Measurements from ENCODE around the gene ZFY. TPM values are rescaled to one million over a fixed set of nuclear protein-coding genes. Genes with fewer than 3 reads are reported as not detected.

Gene ZFY
- total and polyA plus RNA-seq, 10 of the 15 experiments (the other 5 are each of a cell fraction or from before 2014, with no cell fraction given) = not detected

GRCh38 chrY:2936436-2936750 lies 1.2 kb downstream of the ZFY start (continued):
- TF ChIP-seq CHD4 (IDR thresholded peaks at IDR 0.05) (no peak), IRF4 (IDR thresholded peaks at IDR 0.05; ENCODE audit: low read depth, low read length) (no peak)

GRCh38 chrY:2937149-2937548 lies 2.0 kb downstream of the ZFY start:
- no TSS peak for BruUV-seq (replicated peaks)
- WGBS (ENCODE audit: insufficient coverage, insufficient replicate concordance, low lambda C conversion rate, missing lambda C conversion rate) = no CpG with 5 or more reads among the region's 19 CpGs
- Histone ChIP-seq H3K79me2 (ENCODE audit: control insufficient read depth, insufficient read depth, low read length) (no peaks in the 10 kb centered on the region), H4K20me1 (ENCODE audit: control insufficient read depth, insufficient read depth) (no peaks in the 10 kb centered on the region), H3K4me1 (ENCODE audit: control insufficient read depth, insufficient read depth, low read length) (no peaks in the 10 kb centered on the region), H3K36me3 (ENCODE audit: control insufficient read depth in 2 of 2, insufficient read depth in 2 of 2, low read length in 1 of 2) (no peaks in the 10 kb centered on the region), H3K9ac (ENCODE audit: control insufficient read depth, insufficient read depth, low read length) (no peak overlapping the region), H3K27ac (ENCODE audit: control insufficient read depth, insufficient read depth) (no peak overlapping the region), H3K4me2 (ENCODE audit: control insufficient read depth, insufficient read depth) (no peak overlapping the region), H3K9me3 (replicated peaks; ENCODE audit: control insufficient read depth, insufficient read depth, low read length) (no peaks in the 10 kb centered on the region), H3K4me3 (no peak overlapping the region), H2AFZ (ENCODE audit: control insufficient read depth, low read depth, low read length) (no peak overlapping the region), H3K27me3 (replicated peaks in 1 of 2; ENCODE audit: control insufficient read depth in 2 of 2, insufficient read depth in 2 of 2, low read length in 1 of 2) (no peaks in the 10 kb centered on the region)
- ATAC-seq (no peak), FAIRE-seq (no peak), DNase-seq (ENCODE audit: low read depth, low spot score) (no peak)
- RAD21 ChIA-PET (ENCODE audit: unreplicated experiment) = no interaction called here
- POLR2A ChIA-PET = no interaction called here
- intact Hi-C loops (cut with micrococcal nuclease; ENCODE audit: unreplicated experiment) (no loop called here), in situ Hi-C loops (cut with MboI) (no loop called here)
- TF ChIP-seq TBL1XR1 (IDR thresholded peaks at IDR 0.05; ENCODE audit: low read depth, low read length) (no peak), ETV6 (conservative IDR thresholded peaks at IDR 0.05 in 1 of 2, IDR thresholded peaks at IDR 0.05 in 1 of 2; ENCODE audit: borderline replicate concordance in 1 of 2, low read depth in 1 of 2) (no peak), EZH2 (IDR thresholded peaks at IDR 0.05; ENCODE audit: borderline replicate concordance, control insufficient read depth, low read depth, low read length) (no peak), CTCF (IDR thresholded peaks at IDR 0.05 in 2 of 3, conservative IDR thresholded peaks at IDR 0.05 in 1 of 3; ENCODE audit: control insufficient read depth in 2 of 3, extremely low read depth in 1 of 3, insufficient read depth in 1 of 3, low read depth in 3 of 3, low read length in 3 of 3) (no peak), WRNIP1 (IDR thresholded peaks at IDR 0.05; ENCODE audit: borderline replicate concordance, low read depth, low read length) (no peak), E2F4 (IDR thresholded peaks at IDR 0.05; ENCODE audit: low read depth, low read length) (no peak), BACH1 (IDR thresholded peaks at IDR 0.05; ENCODE audit: borderline replicate concordance) (no peak), POU2F2 (IDR thresholded peaks at IDR 0.05; ENCODE audit: borderline replicate concordance, low read depth, low read length) (no peak), ZBTB4 (CRISPR knock-in tag; IDR thresholded peaks at IDR 0.05) (no peak), ELK1 (IDR thresholded peaks at IDR 0.05; ENCODE audit: low read depth, low read length) (no peak), RELB (IDR thresholded peaks at IDR 0.05; ENCODE audit: low read depth) (no peak)
- SMC1A ChIA-PET (ENCODE audit: uncharacterized antibody, unreplicated experiment) = no interaction called here
- CTCF ChIA-PET = no interaction called here
